NCI-H1417 (cell line): ENCODE measurements around the gene CRYAA.

ENCODE experiments used
- DNase-seq, 3 experiments: peaks; one replicate each; lab custom pipeline; 2025; lab: John Stamatoyannopoulos, UW

The CRYAA gene

GRCh38 chr21:43203591-43203990, 34.8 kb downstream of the CRYAA start:
- DNase-seq: no peak

GRCh38 chr21:43204638-43205037, 35.8 kb downstream of the CRYAA start:
- DNase-seq: no peak

- no peak for DNase-seq
Observed at GRCh38 chr21:43206231-43207042, 37.6 kb downstream of the CRYAA start.

- DNase-seq: no peak
Observed at GRCh38 chr21:43207043-43207315, 38.2 kb downstream of the CRYAA start.

GRCh38 chr21:43207868-43208267, 39.1 kb downstream of the CRYAA start:
- DNase-seq: no peak

- DNase-seq: no peak
Observed at GRCh38 chr21:43208561-43209332, 39.9 kb downstream of the CRYAA start.

- DNase-seq: no peak
Observed at GRCh38 chr21:43209575-43210453, 41.0 kb downstream of the CRYAA start.

- no peak for DNase-seq
Observed at GRCh38 chr21:43210454-43211071, 41.8 kb downstream of the CRYAA start.

GRCh38 chr21:43211072-43211759, 42.4 kb downstream of the CRYAA start:
- DNase-seq: peak in 2 of 3 experiments; percentile 55 to 76

- peak in 2 of 3 experiments; percentile 52 to 76 for DNase-seq
Observed at GRCh38 chr21:43211760-43212115, 42.9 kb downstream of the CRYAA start.
